BJ (cell line): Measurements from ENCODE around the gene ZNF184. TPM values are rescaled to one million over a fixed set of nuclear protein-coding genes. Genes with fewer than 3 reads are reported as not detected.
A peak's percentile ranks its signal among the peaks of the same experiment; 100 is the strongest.

Experiments
- CTCF ChIA-PET: fragments of 350-600 bp; formaldehyde crosslinking; extraction: SDS; loops from one replicate; lab custom pipeline; 2021; ENCODE audit warnings: antibody characterized with exemption, inconsistent platforms; lab: Yijun Ruan, JAX
- POLR2A ChIA-PET: fragments of 300-600 bp; sonication (Branson Sonifier 250); formaldehyde crosslinking; extraction: SDS; loops from one replicate; lab custom pipeline; 2021; ENCODE audit warnings: antibody characterized with exemption; lab: Charles Lee
- DNase-seq: peaks from one replicate; pipeline ENCODE4 v3.0.0-alpha.2; 2011; ENCODE audit warnings: low read depth
- H3K27me3 ChIP-seq: 2 replicates; pipeline ENCODE4 v1.6.0; 2011; ENCODE audit warnings: low read length; ENCODE audit not compliant: control insufficient read depth, insufficient read depth
- H3K36me3 ChIP-seq: 2 replicates; pipeline ENCODE4 v1.5.1; 2011; ENCODE audit warnings: low read length; ENCODE audit not compliant: control insufficient read depth, insufficient read depth
- H3K4me3 ChIP-seq: 2 replicates; pipeline ENCODE4 v1.5.1; 2011; ENCODE audit warnings: low read depth, mild to moderate bottlenecking, control low read depth, low read length
- CTCF ChIP-seq: IDR thresholded peaks from 2 replicates; pipeline ENCODE4 v1.5.1; 2011; ENCODE audit warnings: low read depth, mild to moderate bottlenecking, control low read depth, inconsistent platforms, low read length, moderate library complexity; ENCODE audit not compliant: insufficient read depth
- polyA plus RNA-seq: library from polyadenylated mRNA; depleted of rRNA; stranded (reverse); fragments of >200 nt; gene quantifications from 2 replicates; pipeline ENCODE4 v1.2.3, GENCODE V29; 2011

Gene ZNF184
- polyA plus RNA-seq, 1 experiment: 1.8 TPM

- TF ChIP-seq CTCF: no peak
- Histone ChIP-seq H3K36me3 (no peaks in the 10 kb centered on the region), H3K4me3 (peak overlapping the region; percentile 66), H3K27me3 (no peaks in the 10 kb centered on the region)
- CTCF ChIA-PET: interaction anchor here (1.8 kb wide), 1 partner anchor 385 kb away, joined by 3 read pairs; no protein-coding TSS in a partner anchor
- no peak for DNase-seq
- POLR2A ChIA-PET: interaction anchor here (0.6 kb wide), 1 partner anchor 293 kb away, joined by 3 read pairs; no protein-coding TSS in a partner anchor
Observed at GRCh38 chr6:27471365-27472115, 1.4 kb downstream of the ZNF184 start.

- no peak for DNase-seq
- CTCF ChIA-PET: no interaction called here
- Histone ChIP-seq H3K27me3 (no peaks in the 10 kb centered on the region), H3K36me3 (no peaks in the 10 kb centered on the region), H3K4me3 (no peak overlapping the region)
- POLR2A ChIA-PET: no interaction called here
- TF ChIP-seq CTCF: no peak
Observed at GRCh38 chr6:27470023-27470422, 2.9 kb downstream of the ZNF184 start.

DNA sequence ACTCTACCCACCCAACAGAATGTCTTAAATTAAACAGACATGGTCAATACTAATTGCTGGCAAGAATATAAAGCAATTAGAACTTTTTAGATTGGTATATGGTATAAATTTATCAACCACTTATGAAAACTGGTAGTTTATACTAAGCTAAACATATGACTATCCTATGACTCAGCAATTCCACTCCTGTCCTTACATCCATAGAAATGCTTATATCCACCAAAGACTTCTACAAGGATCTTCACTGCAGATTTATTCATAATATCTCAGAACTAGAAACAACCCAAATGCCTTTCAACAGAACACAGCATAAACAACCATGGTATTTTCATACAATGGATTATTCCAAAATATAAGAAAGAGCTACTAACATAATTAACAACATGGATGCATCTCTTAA lies 4.6 kb downstream of the ZNF184 start:
- Histone ChIP-seq H3K27me3 (no peaks in the 10 kb centered on the region), H3K36me3 (no peaks in the 10 kb centered on the region), H3K4me3 (no peak overlapping the region)
- POLR2A ChIA-PET: no interaction called here
- no peak for TF ChIP-seq CTCF
- DNase-seq: no peak
- CTCF ChIA-PET: interaction anchor here (0.7 kb wide), 1 partner anchor 159 kb away, joined by 3 read pairs; no protein-coding TSS in a partner anchor

GRCh38 chr6:27452496-27452897 lies 20.4 kb downstream of the ZNF184 start:
- Histone ChIP-seq H3K36me3 (peaks cover 15% of the 10 kb centered on the region), H3K4me3 (no peak overlapping the region), H3K27me3 (no peaks in the 10 kb centered on the region)
- no peak for TF ChIP-seq CTCF
- POLR2A ChIA-PET: no interaction called here
- CTCF ChIA-PET: no interaction called here
- no peak for DNase-seq

DNA sequence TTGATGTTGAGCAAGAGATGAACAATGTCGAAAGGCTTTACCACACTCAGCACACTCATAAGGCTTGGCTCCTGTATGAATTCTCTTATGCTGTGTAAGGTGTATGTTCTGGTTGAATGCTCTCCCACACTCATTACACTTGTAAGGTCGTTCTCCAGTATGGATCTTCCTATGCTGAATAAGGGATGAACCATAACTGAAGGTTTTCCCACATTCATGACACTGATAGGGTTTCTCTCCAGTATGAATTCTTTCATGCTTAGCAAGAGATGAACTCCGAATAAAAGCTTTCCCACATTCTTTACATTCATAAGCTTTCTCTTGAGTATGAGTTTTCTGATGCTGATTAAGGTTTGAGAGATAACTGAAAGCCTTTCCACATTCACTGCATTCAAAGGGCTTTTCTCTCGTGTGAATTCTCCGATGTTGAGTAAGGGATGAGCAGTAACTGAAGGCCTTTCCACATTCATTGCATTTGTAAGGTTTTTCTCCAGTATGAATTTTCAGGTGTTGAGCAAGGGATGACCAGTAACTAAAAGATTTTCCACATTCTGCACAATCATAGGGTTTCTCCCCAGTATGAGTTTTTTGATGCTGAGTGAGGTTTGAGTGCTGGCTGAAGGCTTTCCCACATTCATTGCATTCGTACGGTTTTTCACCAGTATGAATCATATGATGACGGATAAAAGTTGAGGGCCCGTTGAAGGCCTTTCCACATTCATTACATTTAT lies 21.1 kb downstream of the ZNF184 start:
- H3K27me3 ChIP-seq: no peaks in the 10 kb centered on the region
- H3K4me3 ChIP-seq: no peak overlapping the region
- DNase-seq: no peak
- TF ChIP-seq CTCF: no peak
- ChIA-PET POLR2A (no interaction called here), CTCF (no interaction called here)
- peaks cover 15% of the 10 kb centered on the region for H3K36me3 ChIP-seq
